C4-2B (cell line): ENCODE results near the gene SIRT2.

Source experiments
- H3K27ac ChIP-seq: fragments of 450-650 bp; 2 replicates; pipeline ENCODE4 v1.5.1; 2017
- ZFX ChIP-seq: fragments of 450-650 bp; IDR thresholded peaks from 2 replicates; pipeline ENCODE4 v1.6.1; 2017
- TF ChIP-seq, protein P1 (sequence below): fragments of 450-650 bp; conservative IDR thresholded peaks from 2 replicates; pipeline ENCODE4 v1.5.1; 2017; ENCODE audit warnings: mild to moderate bottlenecking

SIRT2 gene

DNA sequence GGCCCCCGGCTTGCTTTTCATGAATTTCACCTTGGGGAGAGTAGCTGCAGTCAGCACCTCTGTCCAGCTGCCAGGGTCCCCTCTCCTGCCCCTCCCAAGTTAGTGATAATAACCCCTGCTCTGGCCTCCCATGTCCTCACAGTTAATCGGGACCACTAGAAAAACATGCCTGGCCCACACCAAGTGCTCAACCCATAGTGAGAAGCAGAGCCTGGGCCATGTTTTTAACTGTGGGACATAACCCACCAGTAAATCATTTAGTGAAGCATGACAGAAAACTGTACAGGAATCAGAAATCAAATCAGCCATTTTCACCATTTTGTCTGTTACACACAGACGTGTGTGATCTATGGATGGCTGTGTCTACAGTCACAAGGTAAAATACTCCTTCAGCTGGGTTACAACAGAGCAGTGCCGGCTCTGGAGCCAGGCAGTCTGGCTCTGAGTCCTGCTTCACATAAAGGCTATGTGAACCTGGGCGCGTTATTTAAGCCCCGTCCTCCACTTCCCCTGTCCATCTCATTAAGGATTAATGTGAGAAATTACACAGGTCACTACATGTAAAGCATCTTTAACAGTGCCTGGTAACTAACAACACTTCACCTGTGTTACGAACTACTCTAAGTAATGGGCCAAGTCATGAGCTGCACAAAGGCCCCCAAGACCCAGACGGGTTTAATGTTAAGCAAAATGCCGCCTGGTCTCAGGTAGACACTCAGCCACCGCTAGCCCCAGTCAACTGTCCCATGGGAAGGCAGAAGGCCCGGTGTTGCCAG, 60.2 kb downstream of the SIRT2 start:
- peak overlapping the region; percentile 98 for H3K27ac ChIP-seq
- TF ChIP-seq ZFX, result no peak
- TF ChIP-seq, protein P1, sequence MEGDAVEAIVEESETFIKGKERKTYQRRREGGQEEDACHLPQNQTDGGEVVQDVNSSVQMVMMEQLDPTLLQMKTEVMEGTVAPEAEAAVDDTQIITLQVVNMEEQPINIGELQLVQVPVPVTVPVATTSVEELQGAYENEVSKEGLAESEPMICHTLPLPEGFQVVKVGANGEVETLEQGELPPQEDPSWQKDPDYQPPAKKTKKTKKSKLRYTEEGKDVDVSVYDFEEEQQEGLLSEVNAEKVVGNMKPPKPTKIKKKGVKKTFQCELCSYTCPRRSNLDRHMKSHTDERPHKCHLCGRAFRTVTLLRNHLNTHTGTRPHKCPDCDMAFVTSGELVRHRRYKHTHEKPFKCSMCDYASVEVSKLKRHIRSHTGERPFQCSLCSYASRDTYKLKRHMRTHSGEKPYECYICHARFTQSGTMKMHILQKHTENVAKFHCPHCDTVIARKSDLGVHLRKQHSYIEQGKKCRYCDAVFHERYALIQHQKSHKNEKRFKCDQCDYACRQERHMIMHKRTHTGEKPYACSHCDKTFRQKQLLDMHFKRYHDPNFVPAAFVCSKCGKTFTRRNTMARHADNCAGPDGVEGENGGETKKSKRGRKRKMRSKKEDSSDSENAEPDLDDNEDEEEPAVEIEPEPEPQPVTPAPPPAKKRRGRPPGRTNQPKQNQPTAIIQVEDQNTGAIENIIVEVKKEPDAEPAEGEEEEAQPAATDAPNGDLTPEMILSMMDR, result no peak

DNA sequence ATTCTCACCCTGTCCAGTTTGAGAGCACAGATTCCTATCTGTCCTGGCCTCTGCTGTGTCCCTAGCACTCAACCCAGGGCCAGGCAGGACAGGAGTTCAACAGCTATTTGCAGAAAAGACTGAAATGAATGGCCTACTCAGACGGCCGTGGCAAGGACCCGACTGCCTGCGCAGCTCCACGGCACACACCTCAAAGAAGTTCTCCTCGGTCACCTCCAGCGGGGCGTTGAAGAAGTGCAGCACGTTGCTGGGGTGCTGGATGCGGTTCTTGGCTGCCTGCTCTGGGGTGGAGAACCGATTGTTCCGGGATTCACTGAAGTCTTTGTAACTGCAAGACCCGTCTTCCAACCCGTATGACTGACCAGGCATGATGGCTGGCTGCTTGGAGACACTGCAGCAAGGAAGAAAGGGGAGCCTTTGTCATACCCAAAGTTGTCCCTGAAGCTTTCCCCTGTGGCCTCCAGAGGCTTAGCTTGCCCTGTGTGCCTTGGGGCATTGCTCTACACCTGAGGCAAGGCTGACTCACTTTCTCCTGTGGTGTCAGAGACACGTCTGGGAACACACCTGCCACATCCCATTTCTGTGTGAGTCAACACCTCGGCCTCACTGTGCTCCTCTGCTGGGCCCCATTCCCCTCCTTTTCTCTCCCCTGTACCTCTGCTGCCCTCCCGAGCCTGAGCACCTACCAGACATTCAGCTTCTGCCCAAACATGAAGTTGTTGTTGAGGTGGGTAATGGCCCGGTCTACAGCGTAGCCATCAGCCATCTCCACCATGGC, 61.0 kb downstream of the SIRT2 start:
- TF ChIP-seq, protein P1, result no peak; the same call in 1 of the 2 replicates
- no peak for TF ChIP-seq ZFX
- H3K27ac ChIP-seq, result peak overlapping the region; percentile 98

DNA sequence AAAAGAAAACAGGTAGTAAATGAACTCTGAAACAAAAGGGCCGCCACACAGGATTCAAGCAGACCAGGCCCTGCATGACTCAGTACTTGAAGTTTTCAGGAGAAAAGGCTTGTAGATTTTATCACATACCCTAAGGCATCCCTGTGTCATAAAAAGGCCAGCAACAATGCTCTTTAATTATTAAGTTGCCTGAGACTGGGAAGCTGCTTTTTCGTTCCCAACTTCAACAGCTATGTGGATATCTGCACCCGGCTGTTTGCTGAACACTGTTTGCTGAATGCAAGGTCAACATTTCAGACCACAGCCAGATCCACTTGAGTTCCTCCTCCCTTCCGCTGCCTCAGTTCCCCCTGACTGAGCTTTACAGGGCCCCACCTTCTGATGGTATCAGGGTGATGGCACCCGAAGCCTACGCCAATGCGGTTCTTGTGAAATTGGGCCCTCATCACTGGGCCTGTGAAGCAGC, 61.7 kb downstream of the SIRT2 start:
- H3K27ac ChIP-seq, result peak overlapping the region; percentile 98

DNA sequence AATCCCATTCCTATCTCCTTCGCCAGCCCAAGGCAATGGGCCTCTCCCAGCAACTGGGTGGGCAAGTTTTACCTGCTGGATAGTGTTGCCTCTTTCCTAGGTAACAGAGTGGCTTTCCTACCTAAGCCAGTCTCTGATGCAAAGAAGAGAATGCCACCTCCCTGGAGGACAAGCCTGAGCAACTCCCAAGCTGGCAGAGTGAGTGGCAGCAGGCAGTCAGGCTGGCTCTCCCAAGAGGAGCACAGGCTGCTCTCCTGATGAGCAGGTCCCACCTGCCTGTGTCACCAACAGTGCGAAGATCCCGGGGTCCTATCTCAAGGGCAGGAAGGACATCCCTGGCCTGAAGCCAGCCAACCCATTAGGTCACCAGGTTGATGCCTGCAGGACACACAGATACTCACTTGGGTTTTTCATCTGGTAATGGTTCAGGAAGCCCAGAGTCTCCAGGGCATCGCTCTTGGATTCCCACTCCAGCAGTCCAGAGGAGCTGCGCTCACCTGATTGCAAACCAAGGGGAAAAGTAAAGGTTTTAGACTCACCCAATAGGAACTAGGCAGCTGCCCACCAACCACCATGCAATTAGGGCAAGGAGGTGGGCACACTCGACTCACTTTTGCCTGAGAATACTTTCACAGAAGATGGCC, 62.3 kb downstream of the SIRT2 start:
- no peak for TF ChIP-seq ZFX
- TF ChIP-seq, protein P1, result no peak
- H3K27ac ChIP-seq, result peak overlapping the region; percentile 98

More for the DNA sequence above, 61.7 kb downstream of the SIRT2 start:
- no peak for TF ChIP-seq ZFX
- TF ChIP-seq, protein P1, result no peak

DNA sequence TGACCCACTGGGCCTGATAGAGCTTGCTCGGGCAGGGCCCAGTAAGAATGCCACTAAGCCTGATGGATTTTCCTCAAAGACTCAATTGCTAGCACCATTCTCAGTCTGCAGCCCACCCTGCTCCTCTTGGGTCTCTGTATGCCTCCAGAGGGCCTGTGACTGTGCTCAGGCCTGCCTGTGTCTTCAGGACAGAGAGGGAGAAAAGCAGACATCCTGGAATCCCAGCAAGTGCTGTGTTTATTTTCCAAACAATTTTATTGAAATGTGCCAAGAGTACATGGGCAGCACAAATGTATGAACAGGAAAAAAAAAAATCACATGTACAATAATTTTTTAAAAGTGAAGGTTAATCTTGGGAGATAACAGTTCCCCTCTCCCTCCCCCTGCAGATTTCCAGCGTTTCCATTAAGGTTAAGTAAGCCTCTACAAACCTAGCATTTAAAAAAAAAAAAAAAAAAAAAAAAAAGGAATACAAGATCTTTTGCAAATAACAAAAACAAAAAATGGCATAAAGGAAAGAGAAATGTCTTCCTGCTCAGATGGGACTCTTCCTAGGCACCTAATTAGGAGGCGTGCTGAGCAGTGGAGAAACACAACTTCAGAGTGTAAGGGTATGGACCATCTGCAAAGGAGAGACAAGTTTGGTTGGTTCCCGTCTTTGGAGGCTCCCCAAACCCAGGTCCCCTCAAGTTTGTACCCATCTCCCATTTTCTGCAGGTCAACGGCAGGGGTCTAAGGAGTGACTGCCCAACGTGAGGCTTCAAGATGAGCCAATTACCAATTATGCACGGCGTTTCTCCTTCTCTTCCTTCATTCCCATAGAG, 63.0 kb downstream of the SIRT2 start:
- peak overlapping the region; percentile 98 for H3K27ac ChIP-seq
- no peak; the same call in 1 of the 2 replicates for TF ChIP-seq ZFX
- TF ChIP-seq, protein P1, result no peak

DNA sequence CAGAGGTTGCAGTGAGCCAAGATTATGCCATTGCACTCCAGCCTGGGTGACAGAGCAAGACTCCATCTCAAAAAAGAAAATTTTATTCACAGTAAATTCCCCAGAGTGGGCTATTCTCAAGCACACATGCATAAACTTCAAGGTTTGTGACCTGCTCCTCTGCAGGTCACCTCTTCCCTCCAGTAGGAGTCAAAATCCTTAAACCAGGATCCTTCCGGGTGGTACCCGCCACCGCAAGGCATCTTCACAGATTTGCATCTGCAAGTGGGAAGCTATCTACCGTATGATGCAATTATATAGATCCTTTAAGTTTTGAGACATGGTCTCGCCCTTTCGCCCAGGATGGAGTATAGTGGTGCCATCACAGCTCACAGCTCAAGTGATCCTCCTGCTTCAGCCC, 64.8 kb downstream of the SIRT2 start:
- no peak for TF ChIP-seq ZFX
- TF ChIP-seq, protein P1, result no peak
- H3K27ac ChIP-seq, result peak overlapping the region; percentile 98
